HTR-8/SVneo (cell line): ENCODE measurements around the gene C10orf62.
A peak's percentile ranks its signal among the peaks of the same experiment; 100 is the strongest.
"Not testable (repeated sequence)": the region's sequence is repeated elsewhere in the genome, so short reads cannot be mapped to it uniquely, and the experiment has no call there.

Source experiments
- DNase-seq: peaks from one replicate; pipeline ENCODE4 v3.0.0; 2011; ENCODE audit warnings: low spot score, mixed read lengths; ENCODE audit not compliant: insufficient read length
- FAIRE-seq: peaks from 2 replicates; lab custom pipeline; 2011; peaks lifted over from hg19 to GRCh38; lab: Jason Lieb, UNC

The C10orf62 gene

DNA sequence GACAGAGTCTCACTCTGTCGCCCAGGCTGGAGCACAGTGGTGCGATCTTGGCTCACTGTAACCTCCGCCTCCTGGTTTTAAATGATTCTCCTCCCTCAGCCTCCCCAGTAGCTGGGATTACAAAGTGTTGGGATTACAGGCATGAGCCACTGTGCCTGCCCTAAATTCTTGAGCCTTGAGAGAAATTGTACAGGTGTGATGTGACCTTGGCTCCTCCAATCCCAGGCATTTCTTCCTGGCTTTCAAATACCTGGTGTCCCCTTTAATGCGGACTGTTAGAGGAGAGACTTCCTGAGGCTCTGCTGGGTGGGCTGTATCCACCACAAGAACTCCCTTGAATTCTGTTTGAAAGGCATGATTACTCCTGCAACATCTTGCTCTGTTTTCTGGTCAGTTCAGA, 28.8 kb downstream of the C10orf62 start:
- FAIRE-seq (no peak), DNase-seq (no peak)

DNA sequence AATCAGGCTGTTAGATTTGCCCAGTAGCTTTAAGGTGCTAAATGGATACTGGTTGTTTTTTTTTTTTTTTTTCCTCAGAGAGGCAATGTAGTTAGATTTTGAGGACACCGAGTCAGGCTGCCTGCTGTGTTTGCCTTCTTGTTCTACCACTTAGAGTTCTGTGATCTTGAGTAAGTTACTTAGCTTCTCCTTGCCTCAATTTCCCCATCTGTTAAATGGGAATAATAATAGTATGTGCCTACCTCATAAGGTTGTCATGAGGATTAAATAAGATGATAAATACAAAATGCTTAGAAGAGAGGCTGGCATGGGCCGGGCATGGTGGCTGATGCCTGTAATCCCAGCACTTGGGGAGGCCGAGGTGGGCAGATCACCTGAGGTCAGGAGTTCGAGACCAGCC, 29.2 kb downstream of the C10orf62 start:
- DNase-seq (no peak), FAIRE-seq (no peak)

DNA sequence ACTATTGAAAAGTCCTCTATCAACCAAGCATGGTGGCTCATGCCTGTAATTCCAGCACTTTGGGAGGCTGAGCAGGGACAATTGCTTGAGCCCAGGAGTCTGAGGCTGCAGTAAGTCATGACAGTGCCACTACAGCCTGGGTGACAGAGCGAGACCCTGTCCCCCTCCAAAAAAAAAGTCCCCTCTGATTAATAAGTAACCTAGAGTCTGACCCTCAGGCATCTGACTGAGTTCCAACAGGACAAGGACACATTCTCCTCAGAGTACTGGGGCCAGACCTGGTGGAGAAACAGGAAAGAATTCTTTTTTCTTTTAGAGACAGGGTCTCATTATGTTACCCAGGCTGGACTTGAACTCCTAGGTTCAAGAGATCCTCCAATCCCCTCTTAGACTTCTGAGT, 33.8 kb downstream of the C10orf62 start:
- DNase-seq: no peak
- no peak for FAIRE-seq

DNA sequence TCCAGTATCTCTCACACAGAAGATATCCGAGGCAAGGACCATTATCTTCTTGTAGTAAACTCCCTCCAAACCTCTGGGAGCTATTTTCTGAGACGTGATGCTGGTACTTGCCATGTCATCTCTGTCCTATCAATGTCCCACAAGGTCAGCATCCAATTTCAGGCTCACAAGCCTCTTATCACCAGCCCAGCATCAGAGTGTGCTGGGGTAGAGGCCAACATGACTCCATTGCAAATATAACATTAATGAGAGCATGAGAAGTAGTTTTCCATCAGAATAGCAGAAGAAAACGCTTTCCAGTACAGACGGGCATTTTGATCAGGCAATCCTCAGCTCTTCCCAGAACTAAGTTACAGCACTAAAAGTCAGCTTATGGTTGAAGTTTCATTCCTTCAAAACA, 38.2 kb downstream of the C10orf62 start:
- FAIRE-seq (no peak), DNase-seq (no peak)

DNA sequence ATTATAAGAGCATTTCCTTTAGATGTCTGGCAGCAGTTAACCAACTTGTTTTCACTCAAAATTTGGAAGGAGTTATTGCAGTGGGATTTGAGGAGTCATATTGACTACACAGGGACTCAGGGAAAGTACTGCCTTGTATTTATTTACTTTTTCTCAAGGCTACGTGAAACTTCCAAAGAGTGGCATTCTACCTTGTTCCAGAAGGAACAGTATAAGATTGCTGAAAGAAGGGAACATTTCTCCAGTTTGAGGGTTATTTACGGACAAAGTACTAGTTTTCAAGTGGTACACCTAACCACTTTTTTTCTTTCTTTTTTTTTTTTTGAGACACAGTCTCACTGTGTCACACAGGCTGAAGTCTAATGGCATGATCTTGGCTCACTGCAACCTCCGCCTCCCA, 38.7 kb downstream of the C10orf62 start:
- DNase-seq (no peak), FAIRE-seq (no peak)

DNA sequence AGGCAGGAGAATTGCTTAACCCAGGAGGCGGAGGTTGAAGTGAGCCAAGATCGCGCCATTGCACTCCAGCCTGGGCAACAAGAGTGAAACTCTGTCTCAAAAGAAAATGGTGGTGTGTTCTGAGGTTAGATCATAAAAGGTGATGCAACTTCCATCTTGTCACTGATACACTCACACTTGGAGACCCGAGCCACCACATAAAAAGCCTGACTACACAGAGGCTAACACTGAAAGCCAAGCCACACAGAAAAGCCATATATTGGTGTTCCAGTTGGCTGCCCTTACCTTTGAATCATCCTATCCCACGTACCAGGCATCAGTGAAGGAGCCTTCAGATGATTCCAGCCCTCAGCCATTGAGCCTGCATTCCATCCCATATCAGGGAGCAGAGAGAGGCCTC, 39.8 kb downstream of the C10orf62 start:
- FAIRE-seq: no peak
- no peak for DNase-seq

DNA sequence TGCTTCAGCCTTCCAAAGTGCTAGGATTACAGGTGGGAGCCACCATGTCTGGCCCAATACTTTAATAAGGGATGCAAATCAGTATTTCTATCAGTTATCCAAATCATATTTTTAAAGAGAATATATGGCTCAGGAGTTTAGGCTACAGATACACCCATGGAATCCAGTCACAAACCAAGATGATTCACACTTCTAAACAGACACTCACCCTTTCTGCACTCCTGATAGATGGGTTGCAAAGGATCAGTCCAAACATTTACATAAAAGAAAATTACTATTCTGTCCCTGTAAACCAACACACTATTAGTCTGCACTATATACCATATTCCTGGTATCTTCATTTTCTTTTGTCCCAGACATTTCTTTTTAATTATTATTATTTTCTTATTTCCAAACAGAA, 41.6 kb downstream of the C10orf62 start:
- FAIRE-seq (no peak), DNase-seq (no peak)

DNA sequence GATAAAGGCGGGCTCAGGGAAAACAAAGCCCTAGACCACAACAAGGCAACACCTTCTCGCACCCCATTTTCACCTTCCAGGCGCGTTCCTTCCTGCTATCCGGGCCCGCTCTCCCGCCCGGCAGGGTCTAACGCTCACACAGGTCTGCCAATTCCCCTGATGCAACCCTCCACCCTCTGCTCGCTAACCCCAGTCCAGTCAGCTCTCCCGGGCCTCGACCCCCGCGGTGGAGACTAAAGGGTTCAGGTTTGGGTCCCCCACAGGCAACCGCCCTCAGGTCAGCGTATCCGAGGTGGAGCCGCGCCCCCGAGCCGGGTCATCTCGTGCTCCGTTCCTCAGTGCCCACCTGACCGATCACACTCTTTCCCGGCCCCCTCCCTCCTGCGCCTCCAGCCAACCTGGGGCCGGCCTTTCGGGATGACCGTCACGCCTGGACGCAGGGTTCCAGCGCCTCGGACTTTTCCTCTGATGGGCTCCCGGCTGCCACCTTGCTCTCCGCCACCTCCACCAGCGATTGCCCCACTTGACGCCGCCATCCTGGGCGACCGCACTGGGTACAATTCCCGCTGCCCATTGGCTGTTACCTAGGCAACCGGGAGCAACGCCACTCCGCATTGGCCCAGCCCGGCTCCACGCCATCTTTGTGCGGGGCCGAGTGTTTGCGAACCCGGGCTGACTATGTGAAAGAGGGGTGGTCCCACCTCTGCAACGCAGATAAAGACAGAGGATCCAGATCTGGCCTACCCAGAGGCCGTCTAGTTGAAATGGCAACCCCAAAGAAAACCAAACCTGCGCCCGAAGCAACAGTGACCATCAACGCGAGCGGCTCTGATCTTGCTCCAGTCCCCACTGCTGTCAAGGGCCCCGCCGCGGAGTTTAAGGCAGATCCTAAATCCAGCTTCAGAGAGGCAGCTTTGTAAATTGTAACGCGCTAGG, 43.7 kb downstream of the C10orf62 start, which contains the start of gene MORN4:
TSS of gene MORN4 (minus strand) at position 552 of the 936 bp plus-strand sequence. CDS start 13,847 bp downstream, outside the sequence.
- peak; percentile 93 for FAIRE-seq
- DNase-seq: peak; percentile 95

DNA sequence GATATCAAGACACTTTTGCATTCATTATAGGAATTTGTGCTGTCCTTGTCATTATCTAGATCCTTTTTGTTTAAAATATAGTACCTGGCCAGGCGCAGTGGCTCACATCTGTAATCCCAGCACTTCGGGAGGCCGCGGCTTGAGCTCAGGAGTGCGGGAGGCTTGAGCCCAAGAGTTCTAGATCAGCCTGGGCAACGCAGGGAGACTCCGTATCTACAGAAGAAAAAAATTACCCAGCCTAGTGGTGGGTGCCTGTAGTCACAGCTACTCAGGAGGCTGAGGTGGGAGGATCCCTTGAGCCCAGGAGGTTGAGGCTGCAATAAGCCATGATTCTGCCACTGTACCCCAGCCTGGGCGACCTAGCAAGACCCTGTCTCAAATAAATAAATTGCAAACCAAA, 44.4 kb downstream of the C10orf62 start:
- FAIRE-seq (no peak), DNase-seq (no peak)

DNA sequence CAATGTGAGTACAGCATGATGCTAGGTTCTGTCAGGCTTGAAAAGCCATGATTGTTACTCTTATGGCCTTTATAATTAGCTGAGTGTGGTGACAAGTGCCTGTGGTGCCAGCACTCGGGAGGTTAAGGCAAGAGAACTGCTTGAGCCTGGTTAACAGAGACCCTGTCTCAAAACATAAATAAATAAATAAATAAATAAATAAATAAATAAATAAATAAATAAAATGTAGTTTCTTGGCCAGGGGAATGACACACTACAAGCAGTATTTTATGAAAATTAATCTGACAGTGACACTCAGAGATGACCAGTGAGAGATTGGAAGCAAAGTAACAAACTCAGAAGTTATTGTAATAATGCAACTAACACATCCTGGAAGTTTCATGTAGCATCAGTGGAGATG, 46.1 kb downstream of the C10orf62 start:
- DNase-seq (no peak), FAIRE-seq (no peak)

DNA sequence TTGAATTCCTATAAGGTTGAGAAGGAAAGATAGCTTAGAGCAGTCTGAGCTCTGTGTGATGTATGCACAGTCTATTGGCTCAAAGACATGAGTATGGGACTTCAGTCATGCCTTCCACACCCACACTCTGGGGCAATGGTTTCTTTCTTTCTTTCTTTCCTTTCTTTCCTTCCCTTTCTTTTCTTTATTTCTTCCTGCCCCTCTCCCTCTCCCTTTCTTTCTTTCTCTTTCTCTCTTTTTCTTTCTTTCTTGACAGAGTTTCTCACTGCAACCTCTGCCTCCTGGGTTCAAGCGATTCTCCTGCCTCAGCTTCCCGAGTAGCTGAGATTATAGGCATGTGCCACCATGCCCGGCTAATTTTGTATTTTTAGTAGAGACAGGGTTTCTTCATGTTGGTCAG, 49.6 kb downstream of the C10orf62 start:
- FAIRE-seq, DNase-seq: not testable (repeated sequence)

DNA sequence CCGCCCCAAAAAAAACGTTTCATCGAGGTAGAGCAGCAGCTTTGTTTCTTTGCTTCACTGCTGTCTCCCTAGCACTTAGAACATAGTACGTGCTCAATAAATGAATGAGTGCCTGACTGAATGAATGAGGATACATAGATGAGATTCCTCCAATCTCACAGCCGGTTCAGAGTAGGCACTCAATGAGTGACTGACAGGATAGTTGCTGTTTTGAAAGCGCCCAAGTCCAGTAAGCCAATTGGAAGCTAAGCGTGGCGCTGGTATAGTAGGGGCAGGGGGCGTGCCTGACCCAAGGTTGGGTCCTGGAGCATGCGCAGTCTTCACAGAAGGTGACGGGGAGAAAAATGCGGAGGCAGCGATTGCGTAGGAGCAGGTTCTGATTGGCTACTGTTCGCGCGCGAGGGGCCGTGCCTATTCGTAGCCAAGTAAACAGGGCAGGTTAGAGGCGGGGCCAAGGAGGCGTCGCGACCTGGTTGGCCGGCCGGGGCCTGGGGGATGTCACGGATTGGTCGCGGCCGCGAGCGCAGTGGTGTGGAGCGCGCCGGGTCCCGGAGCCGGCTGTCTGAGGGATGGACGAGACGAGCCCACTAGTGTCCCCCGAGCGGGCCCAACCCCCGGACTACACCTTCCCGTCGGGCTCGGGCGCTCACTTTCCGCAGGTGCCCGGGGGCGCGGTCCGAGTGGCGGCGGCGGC, 50.8 kb downstream of the C10orf62 start, which contains the start of gene PI4K2A:
TSS of gene PI4K2A (plus strand) at position 498 of the 694 bp plus-strand sequence. CDS start at position 570, 72 bp downstream.
- FAIRE-seq: peak; percentile 97
- DNase-seq: peak; percentile 98
